GM10248 (cell line): ENCODE results near the gene ZEB2.

Source experiments
- CTCF ChIA-PET: fragments of 300-600 bp; sonication (Branson Sonifier 250); formaldehyde crosslinking; extraction: SDS; loops from one replicate; lab custom pipeline; 2021; ENCODE audit warnings: antibody characterized with exemption; lab: Yijun Ruan, JAX
- POLR2A ChIA-PET: fragments of 350-650 bp; sonication (Branson Sonifier 250); formaldehyde crosslinking; extraction: SDS; loops from one replicate; lab custom pipeline; 2020; ENCODE audit warnings: antibody characterized with exemption; lab: Yijun Ruan, JAX
- DNase-seq: peaks from one replicate; pipeline ENCODE4 v3.0.0; 2012; ENCODE audit errors: extremely low spot score
- TF ChIP-seq, protein P1 (sequence below): IDR thresholded peaks from 2 replicates; pipeline ENCODE4 v1.5.1; 2012; ENCODE audit warnings: mild to moderate bottlenecking, low read depth; ENCODE audit errors: extremely low read depth, missing control alignments, control extremely low read depth

ZEB2 gene

DNA sequence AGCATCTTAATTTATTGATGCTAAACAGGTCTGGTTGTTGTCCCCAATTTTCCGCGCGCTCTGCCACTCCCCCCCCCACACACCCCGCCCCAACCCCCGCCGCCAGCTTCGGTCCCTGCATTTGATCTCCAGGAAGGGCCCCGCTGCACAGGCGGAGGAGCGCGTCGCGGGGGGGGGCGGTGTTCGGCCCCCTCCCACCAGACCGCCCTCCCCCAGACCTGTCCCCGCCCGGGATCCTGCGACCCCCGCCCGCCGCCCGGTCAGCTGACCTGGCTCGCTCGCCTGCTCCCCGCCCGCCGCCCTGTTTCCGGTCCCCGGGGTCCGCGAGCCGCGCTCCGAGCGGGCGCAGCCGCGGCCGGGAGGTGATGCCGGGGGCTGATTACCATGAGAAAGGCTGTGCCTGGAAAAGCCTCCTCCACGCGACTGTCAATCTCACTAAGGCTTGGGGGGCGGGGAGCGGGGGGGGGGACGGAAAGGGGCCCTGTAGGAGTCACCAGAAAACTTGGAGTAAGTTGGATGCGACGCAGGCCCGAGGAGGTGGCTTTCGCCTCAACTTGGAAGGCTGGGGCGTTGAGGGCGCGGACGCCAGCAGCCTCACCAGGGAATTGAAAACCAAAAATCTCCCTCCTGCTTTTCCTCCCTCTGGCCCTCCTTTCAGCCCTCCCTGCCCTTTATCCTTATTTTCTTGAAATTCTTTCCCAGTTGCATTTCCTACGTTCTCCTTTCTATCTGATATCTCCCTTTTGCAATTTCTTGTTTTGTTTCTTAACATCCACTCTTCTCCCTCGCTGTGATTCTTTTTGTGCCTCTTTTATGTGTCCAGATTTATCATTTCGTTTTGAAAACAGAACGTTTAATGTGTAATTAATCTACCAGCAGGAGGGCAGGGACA is 4.4 kb upstream of the ZEB2 start:
- TF ChIP-seq, protein P1, sequence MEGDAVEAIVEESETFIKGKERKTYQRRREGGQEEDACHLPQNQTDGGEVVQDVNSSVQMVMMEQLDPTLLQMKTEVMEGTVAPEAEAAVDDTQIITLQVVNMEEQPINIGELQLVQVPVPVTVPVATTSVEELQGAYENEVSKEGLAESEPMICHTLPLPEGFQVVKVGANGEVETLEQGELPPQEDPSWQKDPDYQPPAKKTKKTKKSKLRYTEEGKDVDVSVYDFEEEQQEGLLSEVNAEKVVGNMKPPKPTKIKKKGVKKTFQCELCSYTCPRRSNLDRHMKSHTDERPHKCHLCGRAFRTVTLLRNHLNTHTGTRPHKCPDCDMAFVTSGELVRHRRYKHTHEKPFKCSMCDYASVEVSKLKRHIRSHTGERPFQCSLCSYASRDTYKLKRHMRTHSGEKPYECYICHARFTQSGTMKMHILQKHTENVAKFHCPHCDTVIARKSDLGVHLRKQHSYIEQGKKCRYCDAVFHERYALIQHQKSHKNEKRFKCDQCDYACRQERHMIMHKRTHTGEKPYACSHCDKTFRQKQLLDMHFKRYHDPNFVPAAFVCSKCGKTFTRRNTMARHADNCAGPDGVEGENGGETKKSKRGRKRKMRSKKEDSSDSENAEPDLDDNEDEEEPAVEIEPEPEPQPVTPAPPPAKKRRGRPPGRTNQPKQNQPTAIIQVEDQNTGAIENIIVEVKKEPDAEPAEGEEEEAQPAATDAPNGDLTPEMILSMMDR = no peak
- ChIA-PET CTCF (interaction anchor here (1.4 kb wide), 1 partner anchor 13 kb away, joined by 3 read pairs; no protein-coding TSS in a partner anchor), POLR2A (interaction anchor here (0.6 kb wide), 1 partner anchor 565 kb away, joined by 3 read pairs; no protein-coding TSS in a partner anchor)
- no peak for DNase-seq

DNA sequence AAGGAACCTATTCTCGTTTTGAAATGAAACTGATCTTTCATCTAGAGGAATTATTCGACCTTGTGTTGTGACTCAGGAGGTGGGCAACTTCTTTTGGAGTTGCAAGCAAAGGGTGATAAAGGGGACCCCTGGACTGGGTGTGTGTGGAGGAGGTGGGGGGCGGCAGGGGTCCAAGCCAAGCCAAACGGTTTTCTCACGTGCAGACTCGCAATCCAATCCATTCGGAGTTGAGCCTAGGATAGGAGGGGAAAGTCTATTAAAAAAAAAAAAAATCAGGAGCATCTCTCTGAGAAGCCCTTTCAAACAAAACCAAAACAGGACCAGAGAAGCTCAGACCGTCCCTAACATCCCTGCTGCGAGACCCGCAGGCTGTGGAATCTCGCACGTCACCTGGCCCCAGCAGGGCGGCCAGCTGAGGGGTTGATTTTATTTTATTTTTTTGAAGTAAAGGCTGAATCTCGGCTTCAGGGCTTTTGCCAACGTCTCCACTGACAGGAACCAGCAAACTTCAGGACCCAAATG is 3.7 kb upstream of the ZEB2 start:
- no peak for DNase-seq
- ChIA-PET POLR2A (interaction anchor here (0.6 kb wide), 1 partner anchor 564 kb away, joined by 3 read pairs; no protein-coding TSS in a partner anchor), CTCF (interaction anchor here (1.4 kb wide), 1 partner anchor 14 kb away, joined by 3 read pairs; no protein-coding TSS in a partner anchor)
- TF ChIP-seq, protein P1 = no peak

DNA sequence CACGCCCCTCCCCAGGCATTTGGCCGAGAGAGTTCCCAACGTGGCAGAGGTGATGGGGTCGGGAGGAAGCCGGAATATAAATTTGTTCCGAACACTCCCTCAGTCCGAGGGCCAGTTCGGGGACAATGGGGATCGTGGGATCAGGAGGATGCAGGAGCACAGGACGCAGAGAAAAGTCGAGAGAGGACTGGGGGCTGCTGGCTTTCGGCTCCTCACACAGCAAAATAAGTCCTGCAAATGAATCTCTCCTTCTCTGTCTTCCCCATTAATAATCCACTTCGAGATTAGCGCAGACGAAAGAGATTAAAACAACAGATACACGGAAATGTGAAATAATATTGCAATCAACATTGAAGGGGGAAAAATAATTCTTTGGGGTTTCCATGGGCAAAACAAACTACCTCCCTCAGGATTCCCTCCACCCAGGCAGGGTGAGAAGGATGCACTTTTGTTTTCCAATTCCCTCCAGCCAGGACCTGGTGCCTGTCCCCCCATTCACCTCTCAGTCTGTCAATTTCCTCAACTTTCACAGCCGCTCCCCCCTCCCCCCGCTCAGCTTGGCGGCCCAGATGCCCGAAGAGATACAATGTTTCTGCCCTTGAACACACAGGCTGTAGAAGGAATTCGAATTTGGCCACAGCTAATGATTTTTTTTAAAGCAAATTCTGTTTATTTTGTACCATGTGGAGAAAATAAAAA is 3.1 kb upstream of the ZEB2 start:
- CTCF ChIA-PET = interaction anchor here (1.4 kb wide), 1 partner anchor 14 kb away, joined by 3 read pairs; no protein-coding TSS in a partner anchor
- DNase-seq = no peak
- POLR2A ChIA-PET = no interaction called here
- TF ChIP-seq, protein P1 = no peak

DNA sequence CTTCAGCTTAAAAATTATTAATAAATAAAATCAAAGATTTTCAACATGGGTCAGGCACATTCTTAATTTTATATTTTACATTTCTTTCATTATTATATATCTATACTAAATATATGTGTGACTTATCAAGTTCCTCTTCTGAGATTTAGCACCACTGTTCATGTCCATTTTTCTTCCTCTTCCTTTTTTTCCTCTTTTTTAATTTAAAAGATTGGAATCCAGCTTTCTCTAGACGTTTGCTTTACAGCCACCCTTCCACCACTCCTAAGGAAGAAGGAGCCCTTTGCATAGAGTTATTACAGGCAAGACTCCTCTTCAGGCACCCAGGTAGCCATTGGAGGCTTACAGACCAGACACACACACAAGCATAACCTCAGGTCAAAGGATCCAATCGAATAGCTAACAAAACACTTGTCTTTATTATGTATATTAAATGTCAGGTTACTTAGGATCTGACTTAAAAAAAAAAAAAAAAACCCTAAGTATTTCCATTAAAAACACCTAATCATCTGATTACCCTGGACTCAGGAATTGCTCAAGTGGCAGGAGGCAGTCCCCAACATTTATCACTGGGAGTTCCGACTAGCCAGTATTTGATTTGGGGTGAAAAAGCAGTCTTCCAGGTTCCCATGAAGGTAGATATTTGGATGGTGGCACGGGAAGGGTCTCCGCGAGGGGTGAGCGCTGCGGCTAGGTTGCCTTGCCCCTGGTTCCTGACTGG is 2.4 kb upstream of the ZEB2 start:
- no peak for DNase-seq
- ChIA-PET POLR2A (no interaction called here), CTCF (interaction anchor here (1.4 kb wide), 1 partner anchor 39 kb away, joined by 3 read pairs; no protein-coding TSS in a partner anchor)

DNA sequence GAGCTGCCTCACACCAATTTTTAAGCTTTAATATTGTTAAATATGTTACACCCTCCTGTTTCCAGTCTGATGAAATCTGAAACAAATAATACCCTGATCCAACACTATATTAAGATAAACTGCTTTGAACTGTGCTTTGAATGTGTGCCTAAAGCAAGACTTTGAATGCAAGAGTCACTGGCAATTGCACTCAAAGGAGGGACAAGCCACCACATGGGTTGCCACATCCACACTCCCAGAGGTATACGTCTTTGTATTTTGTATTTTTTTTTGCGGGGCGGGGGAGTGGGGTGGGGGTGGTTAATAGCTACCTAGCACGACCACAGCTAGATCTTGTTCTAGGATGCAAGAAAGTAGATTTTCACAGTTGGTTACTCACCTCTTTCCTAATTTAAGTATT is 1.8 kb upstream of the ZEB2 start:
- no peak for DNase-seq
- ChIA-PET CTCF (interaction anchor here (1.4 kb wide), 1 partner anchor 40 kb away, joined by 3 read pairs; no protein-coding TSS in a partner anchor), POLR2A (no interaction called here)
- TF ChIP-seq, protein P1 = no peak

More for the DNA sequence above, 2.4 kb upstream of the ZEB2 start:
- TF ChIP-seq, protein P1 = no peak
